ENCODE data around the gene RAB32.

The RAB32 gene

DNA sequence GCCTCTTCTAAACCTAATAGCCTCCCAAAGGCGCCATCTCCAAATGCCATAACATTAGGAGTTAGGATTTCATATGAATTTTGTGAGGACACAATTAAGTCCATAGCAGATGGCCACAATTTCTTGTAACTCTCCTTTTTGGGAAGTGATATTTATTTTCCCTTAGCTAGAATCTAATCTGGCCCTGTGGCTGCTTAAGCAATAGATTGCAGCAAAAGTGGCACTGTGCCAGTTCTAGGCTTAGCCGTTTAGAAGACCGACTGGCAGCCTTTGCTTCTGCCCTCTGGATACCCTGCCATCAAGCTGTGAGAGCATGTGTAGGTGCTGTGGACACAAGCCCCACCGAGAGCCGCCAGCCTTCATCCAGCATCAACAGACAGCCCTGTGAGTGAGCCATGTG, 39.2 kb downstream of the RAB32 start:
- DNase-seq (ENCODE audit: low read depth in 3 of 3), result no peak

DNA sequence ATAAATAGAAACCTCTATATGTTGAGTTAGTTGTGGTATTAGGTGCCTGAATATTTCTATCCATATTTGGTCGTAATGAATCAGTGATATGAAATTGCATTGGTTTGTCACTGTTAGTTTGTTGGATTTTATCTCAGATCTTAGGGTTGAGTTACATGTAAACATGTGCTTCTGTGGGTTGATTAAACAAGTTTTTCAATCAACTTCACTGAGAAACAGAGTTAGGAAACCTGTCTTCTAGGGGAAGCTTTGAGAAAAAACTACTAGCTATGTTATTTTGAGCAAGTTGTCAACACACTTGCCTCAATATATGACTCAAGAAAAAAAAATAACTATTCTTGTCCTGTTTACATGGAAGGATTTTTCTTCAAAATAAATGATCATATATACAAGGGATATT, 40.3 kb downstream of the RAB32 start:
- no peak for DNase-seq (ENCODE audit: low read depth in 3 of 3)

DNA sequence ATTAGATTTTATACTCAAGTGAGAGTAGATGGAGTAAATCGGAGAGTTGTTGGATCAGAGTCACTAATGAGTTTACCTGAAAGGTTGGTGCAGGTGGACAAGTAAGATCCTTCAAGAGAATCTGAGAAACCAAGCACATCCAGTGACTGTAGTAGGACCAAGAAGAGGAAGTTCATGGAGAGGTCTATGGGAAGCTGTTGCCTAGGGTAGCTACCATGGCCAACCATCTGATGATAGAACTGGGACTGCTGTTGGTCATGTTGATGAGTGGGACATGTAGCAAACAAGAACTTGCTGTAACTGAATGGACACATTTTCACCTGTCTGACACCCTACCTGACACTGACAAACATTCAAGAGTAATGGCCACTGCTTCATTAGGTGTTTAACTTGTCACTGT, 43.8 kb downstream of the RAB32 start:
- DNase-seq (ENCODE audit: low read depth in 3 of 3), result no peak

DNA sequence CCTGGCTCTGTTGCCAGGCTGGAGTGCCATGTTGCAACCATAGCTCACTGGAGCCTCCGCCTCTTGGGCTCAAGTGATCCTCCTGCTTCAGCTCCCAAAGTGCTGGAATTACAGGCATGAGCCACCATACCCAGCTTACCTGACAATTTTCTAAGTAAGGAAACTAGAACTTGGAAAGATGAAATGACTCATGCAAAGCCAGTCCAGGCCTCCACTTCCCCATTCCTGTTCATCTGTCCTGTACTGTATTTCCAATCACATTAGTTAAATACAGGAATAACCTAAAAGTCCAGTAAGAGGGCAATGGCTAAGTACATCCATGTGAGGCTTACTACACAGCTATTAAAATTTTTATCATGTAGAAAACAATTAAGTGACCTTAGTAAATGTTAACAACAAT, 46.9 kb downstream of the RAB32 start:
- no peak for DNase-seq (ENCODE audit: low read depth in 3 of 3)

DNA sequence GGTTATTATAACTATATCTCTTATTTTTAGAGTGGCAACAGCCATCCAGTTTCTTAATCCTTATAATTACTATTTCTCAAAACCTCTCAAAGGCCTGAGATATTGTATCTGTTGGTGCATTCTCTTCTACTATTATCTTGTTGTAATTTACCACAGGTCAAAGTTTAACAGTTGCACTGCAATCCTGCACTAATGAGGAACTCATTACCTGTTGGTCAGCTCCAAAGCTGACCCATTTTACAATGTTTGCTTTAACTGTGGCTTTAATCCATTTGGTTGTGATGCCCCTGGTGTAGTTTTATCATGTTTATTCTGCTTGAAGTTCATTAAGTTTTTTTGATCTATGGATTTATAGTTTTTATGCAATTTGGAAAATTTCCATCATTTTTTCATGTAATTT, 48.8 kb downstream of the RAB32 start:
- DNase-seq (ENCODE audit: low read depth in 3 of 3), result no peak

DNA sequence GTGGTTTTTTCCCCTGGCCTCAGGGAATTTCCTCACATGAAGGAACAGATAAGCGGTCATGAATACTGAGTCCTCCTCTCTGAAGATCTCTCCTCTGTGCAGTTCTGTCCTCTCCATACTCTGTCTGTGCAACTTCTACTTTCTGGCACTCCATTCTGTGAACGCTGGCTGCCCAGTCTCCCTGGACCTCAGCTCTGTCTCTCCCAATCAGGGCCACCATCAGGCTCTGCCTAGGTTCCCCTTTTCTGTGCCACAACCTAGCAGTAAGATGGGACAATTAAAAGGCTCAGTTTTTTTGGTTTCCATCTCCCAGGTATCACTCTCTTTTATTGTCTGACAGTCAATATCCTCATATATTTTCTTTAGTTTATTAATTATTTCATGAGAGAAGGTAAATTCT, 50.4 kb downstream of the RAB32 start:
- DNase-seq (ENCODE audit: low read depth in 3 of 3), result no peak

DNA sequence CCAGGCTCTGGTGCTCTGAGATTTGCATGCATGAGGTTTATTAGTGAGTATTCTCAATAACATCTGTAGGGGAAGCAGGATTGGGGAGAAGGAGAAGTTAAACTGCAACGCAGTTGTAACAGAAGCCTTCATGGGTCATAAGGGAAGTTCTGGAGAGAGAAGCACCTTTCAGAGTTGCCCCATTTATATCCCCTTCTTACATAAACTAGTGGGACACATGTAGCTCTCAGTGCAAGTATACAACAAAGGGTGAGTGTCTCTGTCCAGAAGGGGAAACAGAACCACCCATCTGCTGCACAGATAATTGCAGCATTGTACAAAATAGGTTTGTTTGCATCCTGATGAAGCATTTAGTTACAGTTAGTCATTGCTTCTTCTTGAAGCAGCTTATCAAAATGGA, 50.9 kb downstream of the RAB32 start:
- DNase-seq (ENCODE audit: low read depth in 3 of 3), result no peak

DNA sequence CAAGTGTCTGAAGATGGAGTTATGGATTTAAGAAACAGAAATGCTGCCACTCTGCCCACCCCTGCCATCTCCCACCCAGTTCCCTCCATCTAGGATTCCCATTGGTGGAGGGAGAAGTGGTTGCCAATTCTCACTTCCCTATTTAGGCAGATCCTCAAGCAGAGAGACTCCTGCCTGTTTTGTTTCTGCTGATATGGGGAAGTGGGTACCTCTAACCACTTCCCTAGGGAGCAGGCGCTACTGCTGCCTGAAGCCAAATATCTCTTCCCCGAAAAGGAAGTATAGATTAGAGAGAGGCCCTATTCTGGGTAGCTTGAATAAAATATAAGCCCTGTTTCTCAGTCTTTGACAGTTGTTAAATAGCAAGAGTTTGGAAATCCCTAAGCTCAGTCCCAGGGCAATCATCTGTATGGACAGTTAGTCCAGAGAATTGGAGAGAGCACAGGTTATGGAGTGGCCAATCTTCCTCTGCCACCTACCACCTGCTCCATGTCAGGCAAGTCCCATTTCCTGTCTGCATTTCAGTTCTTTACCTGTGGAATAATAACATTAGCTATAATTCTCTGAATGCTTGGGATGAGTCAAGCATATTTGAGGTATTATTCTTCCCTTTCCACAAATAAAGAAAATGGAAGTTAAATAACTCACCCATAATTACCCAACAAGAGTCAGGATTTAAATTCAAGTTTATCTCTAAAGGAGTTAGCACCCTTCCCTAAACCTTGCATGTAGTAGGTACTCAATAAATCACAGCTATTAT, 52.5 kb downstream of the RAB32 start:
- DNase-seq (ENCODE audit: low read depth in 3 of 3), result no peak

DNA sequence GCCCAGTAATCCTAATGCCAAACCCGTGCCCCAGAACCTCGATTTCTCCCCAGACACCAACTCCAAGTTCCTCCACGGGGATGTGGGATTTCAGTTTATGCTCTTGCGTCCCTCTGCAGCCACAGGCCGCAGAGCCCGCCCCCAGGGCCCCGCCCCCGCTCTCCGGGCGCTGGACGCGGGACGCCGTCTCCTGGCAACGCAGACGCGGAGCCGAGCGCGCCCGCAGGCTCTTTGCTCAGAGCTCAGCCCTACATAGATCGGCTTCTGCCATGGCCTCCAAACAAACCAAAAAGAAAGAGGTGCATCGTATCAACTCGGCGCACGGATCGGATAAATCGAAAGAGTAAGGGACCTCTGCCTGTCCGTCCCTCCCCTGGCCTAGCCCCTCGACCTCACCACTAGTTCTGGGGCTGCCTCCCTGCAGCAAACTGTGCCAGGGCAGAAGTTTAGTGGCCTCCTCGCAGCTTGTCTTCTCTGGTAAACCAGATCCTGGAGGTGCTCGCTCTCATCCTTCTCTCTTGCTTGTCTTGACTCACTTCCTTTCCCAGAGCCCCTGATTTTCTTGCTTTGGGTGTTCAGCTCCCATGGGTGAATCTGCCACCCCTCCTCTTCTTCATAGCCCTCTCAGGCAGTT, 55.3 kb downstream of the RAB32 start, which contains the start of gene ADGB:
TSS of gene ADGB (plus strand) at position 201 of the 634 bp plus-strand sequence. CDS start at position 270, 69 bp downstream.
- no peak for DNase-seq (ENCODE audit: low read depth in 3 of 3)

DNA sequence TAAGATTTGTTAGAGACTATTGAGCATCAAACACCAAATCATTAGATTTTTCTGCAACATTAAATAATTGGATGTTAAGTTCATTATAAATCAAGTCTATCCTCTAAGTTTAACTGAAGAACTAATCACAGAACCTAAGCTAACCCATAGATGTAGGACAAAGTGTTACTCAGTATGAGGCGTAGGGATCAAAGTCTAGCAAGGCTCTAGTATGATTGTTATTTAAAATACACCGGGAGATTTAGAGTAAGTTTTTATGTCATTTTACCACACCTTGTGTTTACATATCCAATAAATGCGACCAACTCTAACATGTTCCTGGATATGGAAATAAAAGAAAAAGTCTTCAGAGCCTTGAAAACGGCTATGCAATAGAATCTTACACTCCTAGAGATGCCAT, 57.7 kb downstream of the RAB32 start:
- DNase-seq (ENCODE audit: low read depth in 3 of 3), result no peak

DNA sequence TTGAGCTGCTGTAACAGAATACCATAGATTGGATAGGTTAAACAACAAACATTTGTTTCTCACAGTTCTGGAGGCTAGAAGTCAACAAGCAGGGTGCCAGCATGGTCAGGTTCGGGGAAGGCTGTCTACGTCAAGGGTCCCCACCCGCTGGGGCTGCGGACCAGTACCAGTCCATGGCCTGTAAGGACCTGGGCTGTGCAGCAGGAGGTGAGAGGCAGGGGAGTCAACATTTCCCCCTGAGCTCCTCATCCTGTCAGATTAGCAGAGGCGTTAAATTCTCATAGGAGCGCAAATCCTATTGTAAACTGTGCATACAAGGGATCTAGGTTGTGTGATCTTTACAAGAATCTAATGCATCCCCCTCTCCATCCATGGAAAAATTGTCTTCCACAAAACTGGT, 58.9 kb downstream of the RAB32 start:
- no peak for DNase-seq (ENCODE audit: low read depth in 3 of 3)
